Osteocyte (in vitro differentiated cells): ENCODE data around the gene HTR1D. TPM values are rescaled to one million over a fixed set of nuclear protein-coding genes. Genes with fewer than 3 reads are reported as not detected.
"Not testable (repeated sequence)": the region's sequence is repeated elsewhere in the genome, so short reads cannot be mapped to it uniquely, and the experiment has no call there.

ENCODE experiments used
- DNase-seq: peaks from one replicate; pipeline ENCODE4 v3.0.0; 2021; ENCODE audit warnings: mixed read lengths; ENCODE audit not compliant: unreplicated experiment; ENCODE audit errors: extremely low spot score
- H3K27ac Mint-ChIP-seq: one replicate; pipeline ENCODE4 v1.8.0; 2021; ENCODE audit warnings: mild to moderate bottlenecking, mixed read lengths; ENCODE audit not compliant: unreplicated experiment
- H3K27me3 Mint-ChIP-seq: one replicate; pipeline ENCODE4 v1.8.0; 2021; ENCODE audit warnings: mixed read lengths; ENCODE audit not compliant: unreplicated experiment
- H3K36me3 Mint-ChIP-seq: one replicate; pipeline ENCODE4 v1.8.0; 2021; ENCODE audit warnings: mixed read lengths; ENCODE audit not compliant: unreplicated experiment
- H3K4me1 Mint-ChIP-seq: one replicate; pipeline ENCODE4 v1.8.0; 2021; ENCODE audit warnings: mixed read lengths; ENCODE audit not compliant: unreplicated experiment
- H3K4me3 Mint-ChIP-seq: one replicate; pipeline ENCODE4 v1.8.0; 2021; ENCODE audit warnings: mild to moderate bottlenecking, moderate library complexity, mixed read lengths; ENCODE audit not compliant: unreplicated experiment
- H3K9me3 Mint-ChIP-seq: one replicate; pipeline ENCODE4 v1.8.0; 2021; ENCODE audit warnings: mixed read lengths; ENCODE audit not compliant: unreplicated experiment
- long read RNA-seq: library from polyadenylated mRNA; unstranded; transcript quantifications from one replicate; pipeline ENCODE4 v2.0.0, GENCODE V29; 2021
- total RNA-seq: library from RNA; stranded (reverse); gene quantifications from 2 replicates; pipeline ENCODE4 v1.2.1, GENCODE V29; 2021
- TF ChIP-seq, protein P1 (sequence below): fragments of 200-600 bp; sonication (generic); IDR thresholded peaks from 2 replicates; pipeline ENCODE4 v1.5.0; 2021; ENCODE audit warnings: antibody characterized with exemption, mild to moderate bottlenecking, moderate library complexity

Gene HTR1D
- 1.2 and 1.6 TPM in 2 replicates for total RNA-seq
- long read RNA-seq, result 0 reads

- H3K9me3 Mint-ChIP-seq, result no peaks in the 10 kb centered on the region
- H3K27me3 Mint-ChIP-seq, result peaks cover 3% of the 10 kb centered on the region
- peaks cover 13% of the 10 kb centered on the region for H3K4me1 Mint-ChIP-seq
- TF ChIP-seq, protein P1, sequence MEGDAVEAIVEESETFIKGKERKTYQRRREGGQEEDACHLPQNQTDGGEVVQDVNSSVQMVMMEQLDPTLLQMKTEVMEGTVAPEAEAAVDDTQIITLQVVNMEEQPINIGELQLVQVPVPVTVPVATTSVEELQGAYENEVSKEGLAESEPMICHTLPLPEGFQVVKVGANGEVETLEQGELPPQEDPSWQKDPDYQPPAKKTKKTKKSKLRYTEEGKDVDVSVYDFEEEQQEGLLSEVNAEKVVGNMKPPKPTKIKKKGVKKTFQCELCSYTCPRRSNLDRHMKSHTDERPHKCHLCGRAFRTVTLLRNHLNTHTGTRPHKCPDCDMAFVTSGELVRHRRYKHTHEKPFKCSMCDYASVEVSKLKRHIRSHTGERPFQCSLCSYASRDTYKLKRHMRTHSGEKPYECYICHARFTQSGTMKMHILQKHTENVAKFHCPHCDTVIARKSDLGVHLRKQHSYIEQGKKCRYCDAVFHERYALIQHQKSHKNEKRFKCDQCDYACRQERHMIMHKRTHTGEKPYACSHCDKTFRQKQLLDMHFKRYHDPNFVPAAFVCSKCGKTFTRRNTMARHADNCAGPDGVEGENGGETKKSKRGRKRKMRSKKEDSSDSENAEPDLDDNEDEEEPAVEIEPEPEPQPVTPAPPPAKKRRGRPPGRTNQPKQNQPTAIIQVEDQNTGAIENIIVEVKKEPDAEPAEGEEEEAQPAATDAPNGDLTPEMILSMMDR, result no peak
- H3K36me3 Mint-ChIP-seq, result peaks cover 2% of the 10 kb centered on the region
- peak; percentile 84 for DNase-seq
- peak within 1 kb of the TSS; percentile 68 for H3K4me3 Mint-ChIP-seq
- no peak within 1 kb of the TSS for H3K27ac Mint-ChIP-seq
Observed at GRCh38 chr1:23217421-23218115, at the start of gene HTR1D. Gene HTR1D, minus strand, starts transcription at chr1:23217502. Its CDS starts 23,283 bp downstream, at chr1:23194219.

GRCh38 chr1:23263380-23263887 is 46.1 kb upstream of the HTR1D start:
- TF ChIP-seq, protein P1, result no peak
- DNase-seq, result peak; percentile 11
- no peak overlapping the region for H3K27ac Mint-ChIP-seq
- H3K9me3 Mint-ChIP-seq, result no peaks in the 10 kb centered on the region
- H3K4me3 Mint-ChIP-seq, result no peak overlapping the region
- no peaks in the 10 kb centered on the region for H3K27me3 Mint-ChIP-seq
- no peaks in the 10 kb centered on the region for H3K36me3 Mint-ChIP-seq
- H3K4me1 Mint-ChIP-seq, result no peaks in the 10 kb centered on the region

DNA sequence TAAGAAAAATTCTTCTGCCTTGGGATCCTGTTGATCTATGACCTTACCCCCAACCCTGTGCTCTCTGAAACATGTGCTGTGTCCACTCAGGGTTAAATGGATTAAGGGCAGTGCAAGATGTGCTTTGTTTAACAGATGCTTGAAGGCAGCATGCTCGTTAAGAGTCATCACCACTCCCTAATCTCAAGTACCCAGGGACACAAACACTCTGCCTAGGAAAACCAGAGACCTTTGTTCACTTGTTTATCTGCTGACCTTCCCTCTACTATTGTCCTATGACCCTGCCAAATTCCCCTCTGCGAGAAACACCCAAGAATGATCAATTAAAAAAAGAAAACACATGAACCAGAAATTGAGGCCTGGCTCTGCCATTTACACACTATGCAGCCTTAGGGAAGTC is 40.8 kb upstream of the HTR1D start:
- not testable (repeated sequence) for H3K27ac Mint-ChIP-seq, H3K4me3 Mint-ChIP-seq, H3K4me1 Mint-ChIP-seq, H3K36me3 Mint-ChIP-seq, H3K9me3 Mint-ChIP-seq, DNase-seq, H3K27me3 Mint-ChIP-seq

GRCh38 chr1:23257371-23257770 is 40.1 kb upstream of the HTR1D start:
- not testable (repeated sequence) for H3K4me3 Mint-ChIP-seq, H3K36me3 Mint-ChIP-seq, H3K9me3 Mint-ChIP-seq, H3K27me3 Mint-ChIP-seq, DNase-seq, H3K27ac Mint-ChIP-seq, H3K4me1 Mint-ChIP-seq

GRCh38 chr1:23254584-23254983 is 37.3 kb upstream of the HTR1D start:
- peaks cover 7% of the 10 kb centered on the region for H3K4me1 Mint-ChIP-seq
- TF ChIP-seq, protein P1, result no peak
- H3K4me3 Mint-ChIP-seq, result no peak overlapping the region
- no peaks in the 10 kb centered on the region for H3K27me3 Mint-ChIP-seq
- no peaks in the 10 kb centered on the region for H3K36me3 Mint-ChIP-seq
- no peaks in the 10 kb centered on the region for H3K9me3 Mint-ChIP-seq
- no peak for DNase-seq
- H3K27ac Mint-ChIP-seq, result no peak overlapping the region

DNA sequence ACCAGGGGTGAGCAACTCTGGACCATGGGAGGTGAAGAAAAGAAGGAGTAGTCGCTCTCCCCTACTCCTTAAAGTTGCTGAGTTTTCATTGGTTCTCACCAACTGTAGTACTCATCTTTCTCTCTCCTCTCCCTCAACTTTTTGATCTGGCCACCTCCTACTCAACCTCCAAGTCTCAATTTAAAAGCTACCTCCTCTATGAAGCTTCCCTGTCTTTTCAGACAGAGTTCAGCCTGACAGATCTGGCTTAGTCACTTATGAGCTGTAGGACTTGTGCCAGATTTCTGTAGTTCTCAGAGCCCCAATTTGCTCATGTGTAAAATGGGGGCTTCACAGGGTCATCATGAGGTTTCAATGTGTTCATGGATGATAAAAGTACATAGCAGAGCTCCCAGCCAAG is 34.5 kb upstream of the HTR1D start:
- H3K9me3 Mint-ChIP-seq, result no peaks in the 10 kb centered on the region
- H3K36me3 Mint-ChIP-seq, result no peaks in the 10 kb centered on the region
- H3K27me3 Mint-ChIP-seq, result no peaks in the 10 kb centered on the region
- no peak overlapping the region for H3K27ac Mint-ChIP-seq
- no peak overlapping the region for H3K4me3 Mint-ChIP-seq
- no peak for DNase-seq
- H3K4me1 Mint-ChIP-seq, result peaks cover 8% of the 10 kb centered on the region
- TF ChIP-seq, protein P1, result no peak
